Esophagus muscularis mucosa (tissue), 3 donors: ENCODE data around the gene SH3BGRL2.

ENCODE experiments used
- CTCF ChIP-seq, 3 experiments: fragments of 200-600 bp in 2 of 3; fragments of 450-650 bp in 1 of 3; sonication (generic) in 2 of 3; IDR thresholded peaks; one replicate each; pipeline ENCODE4 v1.5.1; 2017 to 2019; ENCODE audit warnings: antibody characterized with exemption in 3 of 3, mild to moderate bottlenecking in 2 of 3, moderate library complexity in 1 of 3
- POLR2A ChIP-seq: fragments of 450-650 bp; IDR thresholded peaks from one replicate; pipeline ENCODE4 v1.6.1; 2017; ENCODE audit warnings: antibody characterized with exemption, moderate library complexity, mild to moderate bottlenecking, low read depth
- POLR2AphosphoS5 ChIP-seq, 2 donors: sonication (generic); formaldehyde crosslinking; IDR thresholded peaks; one replicate each; pipeline ENCODE4 v1.6.1; 2017; ENCODE audit warnings: antibody characterized with exemption in 2 of 2

- no peak for TF ChIP-seq CTCF (IDR thresholded peaks at IDR 0.05)
- no peak for TF ChIP-seq POLR2A
- no peak for TF ChIP-seq POLR2AphosphoS5 (IDR thresholded peaks at IDR 0.05)
Observed at GRCh38 chr6:79604583-79605037, 26.5 kb upstream of the SH3BGRL2 start.
